DMS 273 (cell line): ENCODE results near the gene BMAL2.

Experiments used
- DNase-seq: peaks from one replicate; lab custom pipeline; 2025; ENCODE audit not compliant: unreplicated experiment; lab: John Stamatoyannopoulos, UW

The BMAL2 gene

DNA sequence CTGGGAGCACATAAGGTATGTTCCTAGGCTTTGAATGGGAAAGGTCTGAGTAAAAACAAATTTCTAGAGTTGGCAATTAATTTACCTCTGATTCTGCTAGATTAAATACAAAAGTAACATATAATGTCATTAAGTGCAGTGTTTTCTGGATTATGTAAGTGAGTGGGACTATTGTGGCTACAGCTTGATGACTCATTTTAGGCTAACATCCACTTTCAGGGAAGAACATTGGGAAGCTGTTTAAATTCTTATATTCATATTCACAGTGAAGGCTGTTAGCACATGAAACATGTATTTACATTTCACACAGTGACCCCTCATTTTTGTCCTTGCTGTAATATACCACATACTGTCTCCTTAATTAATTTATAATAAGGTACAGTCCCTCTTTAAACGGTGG, 13.2 kb upstream of the BMAL2 start:
- DNase-seq = no peak

DNA sequence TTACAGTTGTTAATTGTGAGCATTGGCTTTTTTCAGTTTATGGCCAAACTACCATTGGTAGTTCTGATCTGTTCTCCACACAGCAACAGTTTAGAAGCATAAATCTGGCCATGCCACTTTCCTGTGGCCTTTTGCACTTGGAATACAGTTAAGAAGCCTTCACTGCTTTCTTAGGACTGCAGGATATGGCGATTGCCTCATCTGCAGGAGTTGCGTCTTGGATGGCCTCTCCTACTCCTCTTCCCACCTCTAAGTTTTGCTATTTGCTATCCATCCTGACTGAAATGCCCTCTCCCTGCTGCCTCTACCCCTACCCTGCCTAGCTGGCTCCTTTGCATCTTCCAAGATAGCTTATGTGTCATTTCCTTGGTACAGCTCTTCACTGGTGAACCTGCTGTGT, 12.8 kb upstream of the BMAL2 start:
- no peak for DNase-seq

DNA sequence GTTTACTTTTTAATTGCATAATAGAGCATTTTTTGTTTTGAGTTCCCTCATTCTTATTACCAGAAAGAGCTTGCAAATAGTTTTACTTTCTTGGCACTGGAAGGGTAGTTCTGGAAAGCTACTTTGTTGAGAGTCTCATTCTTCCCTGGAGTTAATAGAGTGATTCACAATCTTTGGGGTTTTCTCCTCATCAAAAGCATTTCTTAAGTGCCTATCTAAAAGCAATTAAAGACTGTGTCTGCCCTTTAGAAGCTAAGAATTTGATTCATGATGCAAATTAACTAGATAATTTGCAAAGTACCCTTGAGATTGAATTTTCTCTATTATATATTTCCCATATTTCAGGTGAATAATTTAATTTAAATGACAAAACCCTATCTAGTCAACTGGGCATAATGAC, 8.1 kb upstream of the BMAL2 start:
- DNase-seq = no peak

DNA sequence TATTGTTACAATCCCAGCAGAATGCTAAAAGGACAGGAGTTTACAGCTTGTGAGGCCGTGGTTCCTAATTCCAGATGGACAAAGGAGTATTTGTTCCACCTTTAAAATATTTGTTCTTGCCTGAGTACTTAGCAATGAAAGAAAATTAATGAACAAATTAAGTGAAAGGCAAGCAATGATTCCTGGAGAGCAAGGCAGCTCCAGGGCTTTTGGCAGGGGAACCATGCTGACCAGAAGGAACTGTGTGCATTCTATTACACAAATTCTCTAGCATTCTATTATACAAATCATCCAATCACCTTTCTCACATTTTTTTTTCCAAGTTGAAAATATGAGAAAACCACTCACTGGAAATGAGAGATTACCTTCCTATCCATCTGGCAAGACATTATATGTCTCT, 1.8 kb upstream of the BMAL2 start:
- DNase-seq = no peak

DNA sequence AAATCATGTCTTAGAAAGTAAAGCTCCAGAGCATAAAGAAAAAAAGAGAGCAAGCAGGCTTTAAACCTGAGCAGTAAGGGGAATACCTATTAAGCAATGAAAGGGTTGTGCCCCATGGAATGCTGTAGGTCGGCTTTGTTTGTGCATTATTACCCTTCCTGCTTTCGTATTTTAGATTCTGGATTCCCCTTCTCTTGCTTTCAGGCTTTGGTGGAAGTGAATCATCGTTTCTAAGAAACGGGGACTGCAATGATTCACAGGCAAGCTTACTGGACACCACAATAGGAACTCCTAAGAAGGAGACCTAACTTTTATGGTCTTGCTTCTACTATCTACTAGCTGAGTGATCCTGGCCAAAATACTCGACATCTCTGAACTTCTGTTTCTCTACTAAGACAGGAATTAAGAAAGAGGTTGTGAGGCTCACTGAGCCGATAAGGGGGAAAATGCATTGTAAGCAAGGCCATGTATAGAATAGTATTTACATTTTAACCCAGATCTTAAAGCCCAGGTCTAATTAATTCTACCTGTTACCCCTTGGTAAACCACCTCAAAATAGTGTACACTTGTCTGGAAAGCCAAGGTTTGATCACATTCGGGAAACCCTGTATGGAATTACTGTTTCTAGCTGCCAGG, 1.2 kb upstream of the BMAL2 start:
- no peak for DNase-seq

DNA sequence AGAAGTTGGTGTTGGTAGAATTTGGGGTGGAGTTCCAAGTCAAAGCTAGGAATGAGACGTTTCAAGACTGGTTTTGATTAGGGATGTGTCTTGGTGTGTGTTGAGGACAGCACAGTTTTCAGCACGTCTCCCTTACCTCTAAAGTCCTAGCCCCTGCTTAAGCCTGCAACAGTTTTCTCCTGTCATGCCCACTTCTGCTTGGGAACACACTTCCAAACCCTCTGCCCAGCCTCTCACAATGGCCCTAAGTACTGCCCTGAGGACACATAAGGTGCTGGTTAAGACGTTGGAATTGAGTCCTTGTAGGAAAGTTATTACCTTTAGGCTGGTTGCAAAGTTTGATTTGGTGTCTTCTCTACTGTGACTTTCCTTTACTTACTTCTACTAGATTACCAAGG, 710 bp upstream of the BMAL2 start:
- DNase-seq = peak; percentile 24

DNA sequence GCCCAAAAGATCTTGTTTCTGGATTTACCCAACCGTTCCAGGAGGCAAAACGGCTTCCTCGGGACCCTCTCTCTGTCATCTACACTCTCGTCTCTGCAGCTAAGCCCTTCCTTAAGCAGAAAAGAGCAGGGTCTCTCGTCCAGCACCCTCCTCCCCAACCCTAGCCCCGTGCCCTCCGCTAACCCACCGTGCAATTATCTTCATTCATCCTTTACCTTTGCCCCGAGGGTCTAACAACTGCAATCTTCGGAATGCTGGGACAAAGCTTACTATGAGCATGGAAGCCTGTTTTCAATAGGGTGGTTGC, 276 bp upstream of the BMAL2 start:
- peak; percentile 28 for DNase-seq

DNA sequence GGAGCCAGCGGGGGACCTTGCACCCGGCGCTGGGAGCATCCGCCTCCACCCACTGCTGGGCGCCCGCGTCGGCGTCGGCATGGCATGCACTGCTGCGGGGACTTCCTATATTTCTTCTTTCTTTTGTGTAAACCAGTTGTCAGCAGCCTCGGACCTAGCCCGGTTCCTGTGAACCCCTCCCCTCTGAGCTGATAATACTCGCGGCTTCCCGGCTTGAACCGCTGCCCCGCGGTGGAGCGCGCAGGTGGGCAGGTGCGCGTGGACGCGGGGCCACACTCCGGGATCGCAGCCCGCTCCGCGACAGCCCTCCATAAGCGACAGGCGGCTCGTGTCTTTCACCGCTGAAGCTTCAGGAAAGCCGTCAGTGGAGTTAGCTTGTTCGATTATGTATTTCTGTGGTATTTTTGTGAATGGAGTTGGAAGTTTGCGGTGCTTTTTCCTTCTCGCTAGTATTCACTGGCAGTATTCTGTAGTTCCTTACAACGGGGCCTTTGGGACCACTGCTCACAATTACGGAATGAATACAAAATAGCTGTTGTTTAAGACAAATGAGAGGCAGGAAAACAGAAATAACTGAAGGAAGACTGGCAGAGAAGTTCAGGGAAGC, 870 bp downstream of the BMAL2 start:
- DNase-seq = peak; percentile 52

DNA sequence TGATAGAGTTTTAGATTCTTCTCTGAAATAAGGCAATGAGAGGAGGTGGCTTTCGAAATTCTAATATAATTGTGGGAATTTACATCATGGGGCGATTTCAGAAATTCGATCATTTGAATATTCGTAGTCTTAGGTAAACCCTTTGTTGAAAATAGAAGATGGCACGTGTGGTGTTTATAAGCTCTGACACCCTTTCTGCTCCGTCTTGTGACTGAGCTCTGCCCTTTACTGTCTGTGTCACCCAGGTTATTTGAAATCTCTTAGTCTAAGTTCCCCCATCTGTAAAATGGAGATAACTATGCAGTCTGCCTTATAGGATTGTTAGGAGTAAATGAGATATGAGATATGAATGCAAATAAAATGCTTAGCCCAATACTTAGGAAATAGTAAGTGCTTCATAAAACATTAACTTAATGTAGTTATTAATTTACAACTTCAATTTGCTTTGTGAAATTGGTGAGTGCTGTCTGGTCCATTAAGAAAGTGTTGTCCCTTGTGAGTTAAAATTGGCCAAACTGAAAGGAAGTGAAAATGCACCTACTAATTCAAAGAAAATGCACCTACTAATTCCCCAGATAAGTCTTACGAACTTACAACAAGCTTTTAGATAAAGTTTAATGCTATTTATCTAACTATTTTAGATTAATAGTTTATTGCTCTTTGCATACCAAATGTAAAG, 1.5 kb downstream of the BMAL2 start:
- peak; percentile 3 for DNase-seq

DNA sequence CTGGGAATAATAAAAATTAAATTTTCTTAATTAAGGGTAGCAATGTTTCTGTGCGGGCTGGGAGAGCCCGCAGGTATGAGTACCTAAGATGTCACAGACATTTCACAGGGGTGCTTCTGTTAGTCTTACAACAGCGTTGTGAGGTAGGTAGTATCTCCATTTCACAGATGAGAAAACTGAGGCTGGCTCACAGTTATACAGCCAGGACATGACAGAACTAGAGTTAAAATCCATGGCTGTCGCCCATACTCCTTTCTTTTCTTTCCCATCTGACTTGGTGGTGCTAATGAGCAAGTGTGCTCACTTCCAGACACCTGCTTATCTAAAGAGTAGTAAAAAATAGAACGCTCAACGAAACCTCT, 2.1 kb downstream of the BMAL2 start:
- DNase-seq = no peak

DNA sequence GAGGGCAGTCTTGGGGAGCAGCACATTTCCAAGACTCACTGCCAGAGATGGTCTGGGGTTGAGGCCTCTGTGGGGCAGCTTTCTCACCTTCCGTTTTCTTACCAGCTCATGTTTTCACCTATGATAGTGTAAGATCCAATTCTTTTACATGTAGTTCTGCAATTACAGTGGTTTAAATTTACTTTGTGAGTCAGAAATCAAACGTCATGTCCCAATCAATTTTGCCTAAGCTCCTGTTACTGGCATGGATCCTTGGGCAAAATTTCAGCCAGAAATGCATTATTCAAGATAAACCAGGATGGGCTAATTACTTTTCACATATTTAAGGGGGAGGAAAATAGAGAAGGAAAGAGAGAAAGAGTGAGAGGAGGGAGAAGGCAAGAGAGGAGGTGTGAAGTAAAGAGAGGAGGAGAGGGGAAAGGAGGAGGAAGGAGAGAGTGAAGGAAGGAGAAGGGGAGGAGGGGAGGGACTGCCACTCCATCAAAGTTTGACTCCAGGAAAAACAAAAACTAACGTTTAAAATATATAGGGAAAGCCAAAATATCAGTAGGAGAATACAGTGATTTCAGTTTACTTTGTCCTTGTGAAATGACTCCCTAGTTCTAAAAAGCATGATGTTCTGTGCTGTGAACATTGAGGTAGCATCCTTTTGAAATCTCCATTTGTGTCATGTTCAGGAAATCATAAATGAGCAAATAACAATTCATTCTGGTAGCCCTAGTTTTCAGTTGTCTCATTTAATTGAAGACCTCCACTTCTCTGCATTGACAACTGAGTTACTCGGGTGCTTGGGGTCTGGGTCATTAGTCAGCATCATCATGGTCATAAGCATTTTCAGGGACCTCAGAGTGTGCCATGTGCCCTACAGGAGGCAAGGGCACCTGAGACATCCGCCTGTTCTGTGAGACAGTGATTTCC, 3.0 kb downstream of the BMAL2 start:
- no peak for DNase-seq

DNA sequence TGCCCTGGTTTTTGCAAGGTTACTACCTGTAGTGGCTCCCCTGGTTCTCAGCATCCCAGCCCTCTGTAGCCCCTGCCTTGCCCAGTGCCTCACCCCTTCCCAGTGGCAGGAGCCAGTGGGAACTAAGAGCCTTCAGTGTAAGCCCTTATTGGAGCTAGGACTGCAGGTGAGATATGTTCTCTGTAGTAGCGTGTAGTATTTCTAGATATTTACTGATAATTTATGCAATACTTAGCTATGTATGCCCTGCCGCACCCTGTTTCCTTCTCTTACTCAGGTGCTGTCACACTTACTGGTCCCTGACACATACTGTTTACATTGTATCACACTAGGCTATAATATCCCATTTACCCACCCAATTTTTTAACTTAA, 3.6 kb downstream of the BMAL2 start:
- no peak for DNase-seq

DNA sequence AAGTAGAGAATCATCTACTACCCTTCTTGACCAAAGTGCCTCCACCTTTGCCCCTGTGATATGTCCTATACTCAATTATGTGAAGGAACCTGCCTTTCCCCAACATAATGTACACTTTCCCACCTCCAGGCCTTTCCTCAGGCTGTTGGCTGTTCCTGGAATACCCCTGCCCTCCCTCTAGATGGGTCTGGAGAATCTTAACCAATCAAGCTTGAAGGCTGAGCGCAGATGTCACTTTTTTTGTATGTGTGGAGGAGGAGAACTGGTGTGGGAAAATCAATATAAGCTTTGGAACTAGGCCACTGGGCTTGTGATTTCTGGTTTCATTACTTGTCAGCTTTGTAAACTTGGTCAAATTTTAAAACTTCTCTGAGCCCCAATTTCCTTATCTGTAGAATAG, 4.7 kb downstream of the BMAL2 start:
- DNase-seq = no peak

DNA sequence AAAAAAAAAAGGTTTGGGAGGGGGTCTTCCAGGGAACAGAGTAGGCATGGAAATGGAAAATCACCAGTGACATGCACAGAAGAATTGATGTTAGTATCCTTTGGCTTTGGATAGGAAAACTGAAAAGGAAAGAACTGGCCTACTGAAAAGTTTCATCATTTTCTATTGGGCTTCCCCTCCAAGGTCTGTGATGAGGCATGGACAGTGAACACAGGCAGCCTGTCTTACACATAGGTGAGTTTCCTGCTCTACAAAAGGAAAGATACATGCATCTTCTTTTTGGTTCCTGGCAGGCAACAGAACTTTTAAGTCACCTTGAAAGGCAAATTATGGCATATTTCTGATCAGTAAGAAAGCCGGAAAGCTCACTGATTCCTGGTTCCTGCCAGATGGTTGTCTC, 5.8 kb downstream of the BMAL2 start:
- DNase-seq = no peak

DNA sequence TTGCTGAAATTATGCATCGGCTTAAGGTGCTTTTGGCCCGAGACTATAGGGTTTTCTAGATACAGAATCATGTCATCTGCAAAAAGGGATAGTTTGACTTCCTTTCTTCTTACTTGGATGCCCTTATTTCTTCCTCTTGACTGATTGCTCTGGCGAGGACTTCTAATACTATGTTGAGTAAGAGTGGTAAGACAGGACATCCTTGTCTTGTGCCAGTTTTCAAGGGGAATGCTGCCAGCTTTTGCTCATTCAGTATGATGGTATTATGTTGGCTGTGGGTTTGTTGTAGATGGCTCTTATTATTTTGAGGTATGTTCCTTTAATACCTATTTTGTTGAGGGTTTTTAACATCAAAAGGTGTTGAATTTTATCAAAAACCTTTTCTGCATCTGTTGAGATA, 8.3 kb downstream of the BMAL2 start:
- no peak for DNase-seq

DNA sequence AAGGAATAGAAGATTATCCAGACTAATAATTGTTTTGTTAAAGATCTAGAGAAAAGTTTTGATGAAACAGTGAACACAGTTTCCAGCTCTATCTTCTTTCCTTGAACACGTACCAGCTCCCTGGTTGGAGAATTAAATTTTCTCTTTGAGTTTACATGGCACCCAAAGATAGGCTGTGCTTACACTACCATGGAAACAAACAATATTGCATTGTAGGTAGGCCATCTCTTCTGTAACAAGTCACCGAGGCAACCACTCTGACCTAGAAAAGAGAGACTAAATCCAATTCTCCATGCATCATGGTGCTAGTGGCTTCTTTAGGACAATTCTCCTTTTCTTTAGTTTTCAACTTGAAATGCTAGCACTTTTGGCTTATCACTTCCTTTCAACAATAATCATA, 9.9 kb downstream of the BMAL2 start:
- DNase-seq = no peak

DNA sequence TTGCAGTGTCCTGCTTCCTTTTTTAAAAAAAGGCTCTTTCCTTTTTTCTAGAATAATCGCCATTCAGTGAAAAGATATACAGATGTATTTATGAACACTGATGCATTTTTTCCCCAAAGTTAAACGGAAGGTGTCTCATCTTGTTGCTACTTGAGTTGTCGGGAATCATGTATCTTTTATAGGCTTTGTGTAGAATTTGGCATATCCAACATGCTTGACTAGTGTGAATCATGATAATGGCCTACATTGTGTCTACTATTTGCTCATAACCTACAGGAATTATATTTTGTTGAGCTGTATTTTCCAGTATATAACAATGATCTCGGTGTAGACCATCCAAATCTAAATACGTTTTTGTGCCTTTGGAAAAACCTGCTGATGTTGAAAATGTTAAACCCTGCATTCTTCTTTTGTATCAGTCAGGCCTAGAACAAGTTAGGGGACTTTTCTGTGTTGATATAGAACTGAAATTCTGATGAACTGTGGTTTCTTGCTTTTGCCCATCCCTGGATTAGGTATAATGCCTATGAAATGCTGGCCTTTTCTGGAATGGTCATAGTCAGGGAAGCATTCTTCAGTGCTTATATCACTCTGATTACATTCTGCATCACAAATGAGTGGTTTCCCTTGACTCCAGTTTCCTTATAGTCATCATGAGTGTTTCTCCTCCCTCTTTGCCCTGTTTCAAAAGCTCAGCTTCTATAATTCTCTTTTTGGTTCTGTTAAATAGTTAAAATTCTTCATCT, 10.8 kb downstream of the BMAL2 start:
- no peak for DNase-seq

DNA sequence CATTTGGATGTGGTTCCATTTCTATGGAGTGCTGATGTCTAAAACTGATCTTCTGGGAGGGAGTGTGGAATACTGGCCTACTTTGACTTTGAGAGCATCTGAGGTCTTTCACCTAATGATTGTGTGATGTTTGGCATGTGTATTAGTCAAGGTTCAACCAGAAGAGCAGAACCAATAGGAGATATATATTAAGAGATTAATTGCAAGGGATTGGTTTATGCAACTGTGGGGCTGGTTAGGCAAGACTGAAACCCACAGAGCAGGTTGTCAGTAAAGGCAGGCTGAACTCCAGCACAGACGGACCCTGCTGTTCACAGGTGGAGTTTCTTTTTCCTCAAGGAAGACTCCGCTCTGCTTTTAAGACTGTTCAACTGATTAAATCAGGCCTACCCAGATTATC, 11.6 kb downstream of the BMAL2 start:
- no peak for DNase-seq

DNA sequence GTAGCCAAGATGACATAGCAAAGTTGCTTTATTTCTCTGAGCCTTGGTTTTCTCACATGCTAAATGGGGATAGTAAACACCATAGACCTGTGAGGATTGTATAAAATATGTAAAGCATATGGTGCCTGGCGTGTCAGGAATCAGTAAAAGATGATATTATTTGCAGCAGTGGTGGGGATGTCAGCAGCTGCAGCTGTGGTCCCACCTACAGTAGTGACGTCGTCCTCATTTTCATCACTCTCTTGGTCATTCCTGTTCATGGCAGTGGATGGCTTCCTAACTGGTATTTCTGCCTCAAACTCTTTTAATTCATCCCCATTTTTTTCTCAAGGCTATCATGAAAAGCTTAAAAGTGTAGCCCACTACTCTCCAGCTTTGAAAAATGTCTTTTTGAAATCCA, 12.1 kb downstream of the BMAL2 start:
- DNase-seq = no peak

DNA sequence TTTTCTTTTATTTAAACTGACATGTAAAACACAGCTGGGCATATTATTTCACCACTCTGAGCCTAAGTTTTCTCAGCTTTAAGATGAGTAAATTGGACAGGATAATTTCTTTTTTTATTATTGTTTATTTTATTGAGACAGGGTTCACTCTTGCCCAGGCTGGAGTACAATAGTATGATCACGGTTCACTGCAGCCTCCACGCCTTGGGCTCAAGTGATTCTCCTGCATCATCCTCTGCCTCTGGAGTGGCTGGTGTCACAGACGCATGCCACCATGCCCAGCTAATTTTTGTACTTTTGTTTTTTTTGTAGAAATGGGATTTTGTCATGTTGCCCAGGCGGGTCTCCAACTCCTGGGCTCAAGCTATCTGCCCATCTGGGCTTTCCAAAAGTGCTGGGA, 12.7 kb downstream of the BMAL2 start:
- DNase-seq = no peak

DNA sequence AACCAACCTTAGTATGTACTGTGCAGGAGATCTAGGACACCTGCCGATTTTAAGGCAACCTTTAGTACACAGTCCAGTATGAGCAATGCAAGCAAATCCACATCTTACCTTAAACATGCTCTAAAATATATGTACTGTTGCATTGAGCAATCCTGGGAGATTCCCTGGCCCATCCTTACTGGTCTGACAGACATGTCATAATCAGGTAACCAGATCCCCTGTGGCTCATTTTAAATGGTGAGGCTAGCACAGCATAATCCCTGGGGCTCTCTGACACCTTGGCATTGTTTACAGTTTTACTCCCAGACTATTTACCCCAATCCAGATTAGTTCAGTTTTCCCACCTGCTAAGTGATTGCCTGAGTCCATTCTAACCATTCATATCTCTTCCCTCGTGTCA, 15.1 kb downstream of the BMAL2 start:
- DNase-seq = no peak
